GM12801 (cell line): ENCODE data around the gene F13A1.

ENCODE experiments used
- CTCF ChIP-seq: IDR thresholded peaks from one replicate; pipeline ENCODE4 v1.5.1; 2011; ENCODE audit warnings: control low read depth; ENCODE audit not compliant: insufficient read length; ENCODE audit errors: extremely low read depth

F13A1 gene

GRCh38 chr6:6169141-6169540 lies 151.3 kb downstream of the F13A1 start:
- no peak for TF ChIP-seq CTCF

GRCh38 chr6:6166064-6166463 lies 154.4 kb downstream of the F13A1 start:
- TF ChIP-seq CTCF, result no peak

GRCh38 chr6:6164367-6164766 lies 156.1 kb downstream of the F13A1 start:
- no peak for TF ChIP-seq CTCF

- no peak for TF ChIP-seq CTCF
Observed at GRCh38 chr6:6154335-6154734, 166.1 kb downstream of the F13A1 start.

- no peak for TF ChIP-seq CTCF
Observed at GRCh38 chr6:6152060-6152459, 168.4 kb downstream of the F13A1 start.

GRCh38 chr6:6148192-6148815 lies 172.2 kb downstream of the F13A1 start:
- TF ChIP-seq CTCF, result no peak

GRCh38 chr6:6131492-6132109 lies 188.9 kb downstream of the F13A1 start:
- TF ChIP-seq CTCF, result no peak
